ENCODE results near the gene DLK1.

DNA sequence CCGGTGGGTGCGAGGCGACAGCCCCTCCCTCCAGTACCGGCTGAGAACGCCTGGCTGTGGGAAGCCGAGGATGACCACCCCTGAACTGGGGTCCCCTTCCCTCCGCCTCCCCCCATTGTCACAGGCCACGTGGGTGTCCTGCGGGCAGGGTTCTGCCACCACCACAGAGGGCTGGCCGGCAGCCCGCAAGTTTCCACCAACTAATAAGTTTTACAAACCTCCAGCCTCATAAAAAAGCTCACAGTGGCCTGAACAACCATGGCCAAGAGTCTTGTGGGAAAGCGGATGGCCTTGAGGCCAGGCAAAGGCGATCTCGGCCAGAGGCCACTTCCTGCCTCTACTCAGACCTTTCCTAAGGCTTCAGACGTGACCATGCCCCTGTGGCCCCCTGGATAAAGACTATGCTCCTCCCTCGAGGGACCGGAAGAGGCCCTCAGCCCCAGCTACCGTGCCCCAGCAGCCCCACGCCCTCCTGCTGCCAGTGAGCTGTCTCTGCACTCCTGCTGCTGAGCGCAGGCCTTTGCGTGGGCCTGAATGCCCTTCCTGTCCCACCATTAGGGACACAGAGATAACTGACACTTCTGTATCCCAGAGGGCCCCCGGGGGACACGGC, 46.1 kb upstream of the DLK1 start:
- TF ChIP-seq, protein P1, sequence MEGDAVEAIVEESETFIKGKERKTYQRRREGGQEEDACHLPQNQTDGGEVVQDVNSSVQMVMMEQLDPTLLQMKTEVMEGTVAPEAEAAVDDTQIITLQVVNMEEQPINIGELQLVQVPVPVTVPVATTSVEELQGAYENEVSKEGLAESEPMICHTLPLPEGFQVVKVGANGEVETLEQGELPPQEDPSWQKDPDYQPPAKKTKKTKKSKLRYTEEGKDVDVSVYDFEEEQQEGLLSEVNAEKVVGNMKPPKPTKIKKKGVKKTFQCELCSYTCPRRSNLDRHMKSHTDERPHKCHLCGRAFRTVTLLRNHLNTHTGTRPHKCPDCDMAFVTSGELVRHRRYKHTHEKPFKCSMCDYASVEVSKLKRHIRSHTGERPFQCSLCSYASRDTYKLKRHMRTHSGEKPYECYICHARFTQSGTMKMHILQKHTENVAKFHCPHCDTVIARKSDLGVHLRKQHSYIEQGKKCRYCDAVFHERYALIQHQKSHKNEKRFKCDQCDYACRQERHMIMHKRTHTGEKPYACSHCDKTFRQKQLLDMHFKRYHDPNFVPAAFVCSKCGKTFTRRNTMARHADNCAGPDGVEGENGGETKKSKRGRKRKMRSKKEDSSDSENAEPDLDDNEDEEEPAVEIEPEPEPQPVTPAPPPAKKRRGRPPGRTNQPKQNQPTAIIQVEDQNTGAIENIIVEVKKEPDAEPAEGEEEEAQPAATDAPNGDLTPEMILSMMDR (IDR thresholded peaks at IDR 0.05), result no peak
- TF ChIP-seq YY1 (IDR thresholded peaks at IDR 0.05; ENCODE audit: low read depth), result no peak

Measured in SK-N-SH (cell line).